PFSK-1 (cell line): Measurements from ENCODE around the gene P4HTM.

Experiments used
- POLR2AphosphoS5 ChIP-seq: IDR thresholded peaks from 2 replicates; pipeline ENCODE4 v1.6.1; 2012; ENCODE audit warnings: low read depth, mild to moderate bottlenecking, control low read depth, low read length, moderate library complexity
- SIN3A ChIP-seq: IDR thresholded peaks from 2 replicates; pipeline ENCODE4 v1.6.1; 2012; ENCODE audit warnings: mild to moderate bottlenecking, low read length, moderate library complexity, borderline replicate concordance; ENCODE audit not compliant: insufficient read depth
- TAF1 ChIP-seq: IDR thresholded peaks from 2 replicates; pipeline ENCODE4 v1.6.1; 2012; ENCODE audit warnings: low read length, control low read depth, borderline replicate concordance; ENCODE audit not compliant: insufficient read depth

DNA sequence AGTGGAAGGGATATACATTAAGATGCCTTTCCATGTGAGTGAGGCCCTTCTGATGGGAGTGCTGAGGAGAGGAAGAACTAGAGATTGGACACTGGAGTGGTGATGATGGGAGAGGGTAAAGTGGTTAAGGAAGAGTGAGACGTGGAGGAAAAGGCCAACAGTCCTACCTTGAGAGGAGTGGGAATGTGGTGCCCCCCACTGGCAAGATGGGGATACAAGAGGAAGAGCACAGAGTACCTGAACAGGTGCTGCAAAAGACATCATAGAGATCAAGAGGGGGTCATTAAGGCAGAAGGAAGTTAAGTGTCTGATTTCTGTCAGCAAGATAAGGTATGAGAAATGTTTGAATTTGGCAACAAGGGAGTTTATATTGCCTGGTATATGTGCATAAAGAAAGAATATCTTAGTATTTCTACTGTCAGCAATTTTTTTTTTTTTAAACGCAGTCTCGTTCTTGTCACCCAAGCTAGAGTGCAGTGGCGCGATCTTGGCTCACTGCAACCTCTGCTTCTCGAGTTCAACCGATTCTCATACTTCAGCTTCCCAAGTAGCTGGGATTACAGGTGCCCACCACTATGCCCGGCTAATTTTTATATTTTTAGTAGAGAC lies 37.4 kb upstream of the P4HTM start:
- TF ChIP-seq TAF1 (no peak), POLR2AphosphoS5 (no peak), SIN3A (no peak)
